ENCODE data around the gene ZNF862.

- TF ChIP-seq RAD21 (IDR thresholded peaks at IDR 0.05 in 1 of 2, conservative IDR thresholded peaks at IDR 0.05 in 1 of 2; ENCODE audit: low read depth in 2 of 2, low read length in 2 of 2) = no peak
- no peak for TF ChIP-seq CTCF (IDR thresholded peaks at IDR 0.05; ENCODE audit: control extremely low read depth in 1 of 3, insufficient read depth in 1 of 3, low read depth in 1 of 3, low read length in 3 of 3)
- no peak for TF ChIP-seq EP300 (IDR thresholded peaks at IDR 0.05; ENCODE audit: borderline replicate concordance in 1 of 2, low read depth in 2 of 2, low read length in 2 of 2)
- TF ChIP-seq KDM5A (IDR thresholded peaks at IDR 0.05; ENCODE audit: low read length) = no peak
- TF ChIP-seq BCL11A (IDR thresholded peaks at IDR 0.05; ENCODE audit: low read depth in 2 of 2, low read length in 2 of 2) = no peak
- no peak for TF ChIP-seq MAX (IDR thresholded peaks at IDR 0.05)
- TF ChIP-seq CEBPB (IDR thresholded peaks at IDR 0.05; ENCODE audit: low read depth, low read length) = no peak
- no peak for TF ChIP-seq TAF7 (optimal IDR thresholded peaks at IDR 0.05; ENCODE audit: borderline replicate concordance, low read depth, low read length)
- no peak for TF ChIP-seq POLR2A (IDR thresholded peaks at IDR 0.05; ENCODE audit: control extremely low read depth in 1 of 2, low read depth in 2 of 2, low read length in 2 of 2)
- TF ChIP-seq NRF1 (IDR thresholded peaks at IDR 0.05; ENCODE audit: low read depth, low read length) = no peak
- TF ChIP-seq EZH2 (IDR thresholded peaks at IDR 0.05; ENCODE audit: low read depth, low read length, severe bottlenecking) = no peak
- no peak for TF ChIP-seq GABPA (IDR thresholded peaks at IDR 0.05; ENCODE audit: borderline replicate concordance, insufficient read depth, low read length)
Observed at GRCh38 chr7:149814494-149814893, 23.7 kb upstream of the ZNF862 start.
